Measurements from ENCODE around the gene MAGI3.

- TF ChIP-seq POLR2A (IDR thresholded peaks at IDR 0.05) (no peak), EP300 (IDR thresholded peaks at IDR 0.05; ENCODE audit: low read depth) (no peak)
Measured at GRCh38 chr1:113388017-113388620, 2.2 kb upstream of the MAGI3 start.
